PC-9 (cell line): ENCODE results near the gene TMEM179B. TPM values are rescaled to one million over a fixed set of nuclear protein-coding genes. Genes with fewer than 3 reads are reported as not detected.

ENCODE experiments used
- BruUV-seq: library from RNA; stranded (reverse); fragments of 400-500 nt; replicated peaks from 2 replicates; lab custom pipeline; 2021; lab: Mats Ljungman, UMichigan
- CTCF ChIA-PET: fragments of 300-600 bp; sonication (Branson Sonifier 250); formaldehyde crosslinking; loops from one replicate; lab custom pipeline; 2022; ENCODE audit warnings: antibody characterized with exemption; lab: Charles Lee
- POLR2A ChIA-PET: fragments of 300-600 bp; sonication (Branson Sonifier 250); formaldehyde crosslinking; loops from one replicate; lab custom pipeline; 2022; ENCODE audit warnings: antibody characterized with exemption; ENCODE audit not compliant: unreplicated experiment; lab: Charles Lee
- DNase-seq, 2 experiments: peaks; one replicate each; pipeline versions ENCODE4 v3.0.0 to v3.0.0-alpha.2; 2015 to 2022; ENCODE audit warnings: mixed read lengths in 1 of 2
- H2AFZ ChIP-seq: fragments of 200-600 bp; sonication (generic); 2 replicates; pipeline ENCODE4 v1.8.1; 2017; ENCODE audit warnings: antibody characterized with exemption
- H3F3A ChIP-seq: fragments of 200-600 bp; sonication (generic); 2 replicates; pipeline ENCODE4 v1.8.1; 2017; ENCODE audit warnings: antibody characterized with exemption, mild to moderate bottlenecking, low read depth; ENCODE audit not compliant: insufficient read depth
- H3K27ac ChIP-seq: fragments of 200-600 bp; sonication (generic); 2 replicates; pipeline ENCODE4 v1.6.1; 2016; ENCODE audit warnings: mixed run types
- H3K27me3 ChIP-seq: fragments of 200-600 bp; sonication (generic); 2 replicates; pipeline ENCODE4 v1.6.1; 2016; ENCODE audit warnings: low read depth, mixed run types; ENCODE audit not compliant: insufficient read depth
- H3K36me3 ChIP-seq: fragments of 200-600 bp; sonication (generic); 2 replicates; pipeline ENCODE4 v1.6.1; 2016; ENCODE audit warnings: low read depth, mixed run types
- H3K4me1 ChIP-seq: fragments of 200-600 bp; sonication (generic); replicated peaks from 2 replicates; pipeline ENCODE4 v1.6.1; 2016; ENCODE audit warnings: mixed run types; ENCODE audit not compliant: insufficient read depth
- H3K4me2 ChIP-seq: fragments of 200-600 bp; sonication (generic); 2 replicates; pipeline ENCODE4 v1.6.1; 2017; ENCODE audit warnings: mixed run types
- H3K4me3 ChIP-seq: fragments of 200-600 bp; sonication (generic); 2 replicates; pipeline ENCODE4 v1.6.1; 2016; ENCODE audit warnings: mixed run types
- H3K79me2 ChIP-seq: fragments of 200-600 bp; sonication (generic); 2 replicates; pipeline ENCODE4 v1.6.1; 2017; ENCODE audit warnings: low read depth, mixed run types
- H3K9me2 ChIP-seq: fragments of 200-600 bp; sonication (generic); 2 replicates; pipeline ENCODE4 v1.8.1; 2017; ENCODE audit warnings: mild to moderate bottlenecking; ENCODE audit not compliant: insufficient read depth
- H3K9me3 ChIP-seq: fragments of 200-600 bp; sonication (generic); 2 replicates; pipeline ENCODE4 v1.8.1; 2016; ENCODE audit warnings: low read depth; ENCODE audit not compliant: insufficient read depth
- H4K20me1 ChIP-seq: fragments of 200-600 bp; sonication (generic); 2 replicates; pipeline ENCODE4 v1.8.1; 2017; ENCODE audit not compliant: insufficient read depth
- EZH2 ChIP-seq: fragments of 200-600 bp; sonication (generic); IDR thresholded peaks from 2 replicates; pipeline ENCODE4 v1.8.0; 2017; ENCODE audit warnings: antibody characterized with exemption, low read depth
- intact Hi-C: fragments of 100-400 bp; cut with micrococcal nuclease; formaldehyde crosslinking; loops from one replicate; pipeline ENCODE4 v1.10.0; 2022; ENCODE audit not compliant: unreplicated experiment
- total RNA-seq: library from RNA; stranded (reverse); gene quantifications from 2 replicates; pipeline ENCODE4 v1.2.3, GENCODE V29; 2021
- TF ChIP-seq, protein P1 (sequence below): fragments of 200-600 bp; sonication (generic); conservative IDR thresholded peaks from 2 replicates; pipeline ENCODE4 v1.6.1; 2017; ENCODE audit warnings: mixed run types, antibody characterized with exemption, mild to moderate bottlenecking, moderate library complexity

The TMEM179B gene
- total RNA-seq, 1 experiment from 2014 or later, result 45.5 TPM

DNA sequence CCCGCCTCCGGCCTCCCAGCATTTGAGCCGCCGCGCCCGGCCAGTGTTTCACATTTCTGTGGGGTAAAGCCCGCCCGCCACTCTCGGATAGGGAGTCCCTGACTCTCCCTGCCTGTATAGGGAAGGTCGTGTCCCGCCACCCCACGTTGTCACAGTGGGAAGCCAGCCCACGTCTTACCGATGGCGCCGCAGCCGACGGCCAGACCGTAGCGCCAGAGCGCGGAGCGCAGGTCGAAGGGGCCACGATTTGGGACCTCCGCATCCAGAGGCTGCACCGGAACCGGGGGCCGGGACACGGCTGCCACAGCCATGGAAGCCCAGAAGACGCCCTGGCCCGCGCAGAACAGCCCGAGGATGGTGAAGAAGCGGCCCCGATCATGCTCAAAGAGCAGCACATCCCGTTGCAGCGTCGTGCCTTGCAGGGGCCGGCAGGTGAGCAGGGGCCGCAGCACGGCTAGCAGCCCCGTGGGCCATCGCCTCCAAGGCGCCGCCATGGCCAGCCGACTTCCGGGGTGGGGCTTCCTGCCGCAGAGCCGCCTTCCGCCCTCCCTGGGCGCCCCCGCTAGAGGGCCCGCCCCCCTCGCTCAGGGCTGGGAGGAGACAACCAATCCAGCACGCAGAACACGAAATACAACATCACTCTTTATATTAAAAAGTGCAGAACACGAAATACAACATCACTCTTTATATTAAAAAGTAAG lies 4.4 kb downstream of the TMEM179B start, which contains the start of gene TMEM223:
TMEM223 (minus strand) TSS at position 506 of the 701 bp plus-strand sequence; CDS start at position 494, 12 bp downstream.
- Histone ChIP-seq H4K20me1 (peaks cover 13% of the 10 kb centered on the region; the same call in 1 of the 2 replicates), H3K4me1 (peaks cover 28% of the 10 kb centered on the region), H3K36me3 (peaks cover 27% of the 10 kb centered on the region), H3K79me2 (peaks cover 43% of the 10 kb centered on the region), H2AFZ (peak within 1 kb of the TSS; percentile 86), H3K27ac (peak within 1 kb of the TSS; percentile 33), H3F3A (peaks cover 74% of the 10 kb centered on the region), H3K4me3 (peak within 1 kb of the TSS; percentile 93), H3K4me2 (peak within 1 kb of the TSS; percentile 92), H3K9me3 (no peaks in the 10 kb centered on the region), H3K9me2 (no peaks in the 10 kb centered on the region), H3K27me3 (no peaks in the 10 kb centered on the region)
- POLR2A ChIA-PET, result interaction anchor here (0.6 to 0.7 kb wide), 4 partner anchors 41 to 231 kb away, joined by 3 to 15 read pairs (median 8); no protein-coding TSS in a partner anchor
- CTCF ChIA-PET, result interaction anchor here (0.7 kb wide), 1 partner anchor 187 kb away, joined by 3 read pairs; no protein-coding TSS in a partner anchor
- peak; percentile 72 to 92 for DNase-seq
- intact Hi-C loops, result no loop called here
- BruUV-seq, result no TSS peak
- TF ChIP-seq, protein P1, sequence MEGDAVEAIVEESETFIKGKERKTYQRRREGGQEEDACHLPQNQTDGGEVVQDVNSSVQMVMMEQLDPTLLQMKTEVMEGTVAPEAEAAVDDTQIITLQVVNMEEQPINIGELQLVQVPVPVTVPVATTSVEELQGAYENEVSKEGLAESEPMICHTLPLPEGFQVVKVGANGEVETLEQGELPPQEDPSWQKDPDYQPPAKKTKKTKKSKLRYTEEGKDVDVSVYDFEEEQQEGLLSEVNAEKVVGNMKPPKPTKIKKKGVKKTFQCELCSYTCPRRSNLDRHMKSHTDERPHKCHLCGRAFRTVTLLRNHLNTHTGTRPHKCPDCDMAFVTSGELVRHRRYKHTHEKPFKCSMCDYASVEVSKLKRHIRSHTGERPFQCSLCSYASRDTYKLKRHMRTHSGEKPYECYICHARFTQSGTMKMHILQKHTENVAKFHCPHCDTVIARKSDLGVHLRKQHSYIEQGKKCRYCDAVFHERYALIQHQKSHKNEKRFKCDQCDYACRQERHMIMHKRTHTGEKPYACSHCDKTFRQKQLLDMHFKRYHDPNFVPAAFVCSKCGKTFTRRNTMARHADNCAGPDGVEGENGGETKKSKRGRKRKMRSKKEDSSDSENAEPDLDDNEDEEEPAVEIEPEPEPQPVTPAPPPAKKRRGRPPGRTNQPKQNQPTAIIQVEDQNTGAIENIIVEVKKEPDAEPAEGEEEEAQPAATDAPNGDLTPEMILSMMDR, result no peak; the same call in 1 of the 2 replicates
- no peak for TF ChIP-seq EZH2

DNA sequence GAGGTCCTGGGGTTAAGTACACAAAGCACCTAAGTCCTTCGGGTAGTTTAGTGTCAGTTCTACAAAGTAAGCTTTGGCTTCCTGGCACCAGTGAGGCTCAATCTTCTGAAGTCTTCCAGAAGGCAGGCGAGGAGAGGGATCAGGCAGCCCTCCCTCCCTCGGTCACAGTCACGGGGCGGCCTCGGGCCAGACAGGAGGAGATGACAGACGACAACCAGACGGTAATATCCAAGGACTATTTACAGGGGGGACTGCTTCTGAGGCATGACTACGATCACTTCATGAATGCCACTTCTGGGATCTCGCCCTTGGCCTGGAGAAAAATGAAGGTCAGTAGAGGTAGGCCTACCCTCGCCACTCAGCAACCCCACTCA lies 5.0 kb downstream of the TMEM179B start:
- ChIA-PET CTCF (interaction anchor here (0.7 kb wide), 1 partner anchor 186 kb away, joined by 3 read pairs; no protein-coding TSS in a partner anchor), POLR2A (interaction anchor here (0.6 kb wide), 1 partner anchor 58 kb away, joined by 13 read pairs; no protein-coding TSS in a partner anchor)
- Histone ChIP-seq H2AFZ (no peak overlapping the region; the same call in 1 of the 2 replicates), H3K4me1 (peaks cover 28% of the 10 kb centered on the region), H4K20me1 (peaks cover 13% of the 10 kb centered on the region; the same call in 1 of the 2 replicates), H3K9me2 (no peaks in the 10 kb centered on the region), H3K4me3 (peak overlapping the region; percentile 93; the same call in 1 of the 2 replicates), H3K9me3 (no peaks in the 10 kb centered on the region), H3F3A (peaks cover 68% of the 10 kb centered on the region), H3K27ac (peak overlapping the region; percentile 33), H3K4me2 (peak overlapping the region; percentile 92), H3K36me3 (peaks cover 28% of the 10 kb centered on the region), H3K27me3 (no peaks in the 10 kb centered on the region), H3K79me2 (peaks cover 43% of the 10 kb centered on the region)
- TF ChIP-seq EZH2, result no peak
- TF ChIP-seq, protein P1, result no peak; the same call in 1 of the 2 replicates
- no TSS peak for BruUV-seq
- intact Hi-C loops, result no loop called here
- peak in 1 of 2 experiments; percentile 25 for DNase-seq

DNA sequence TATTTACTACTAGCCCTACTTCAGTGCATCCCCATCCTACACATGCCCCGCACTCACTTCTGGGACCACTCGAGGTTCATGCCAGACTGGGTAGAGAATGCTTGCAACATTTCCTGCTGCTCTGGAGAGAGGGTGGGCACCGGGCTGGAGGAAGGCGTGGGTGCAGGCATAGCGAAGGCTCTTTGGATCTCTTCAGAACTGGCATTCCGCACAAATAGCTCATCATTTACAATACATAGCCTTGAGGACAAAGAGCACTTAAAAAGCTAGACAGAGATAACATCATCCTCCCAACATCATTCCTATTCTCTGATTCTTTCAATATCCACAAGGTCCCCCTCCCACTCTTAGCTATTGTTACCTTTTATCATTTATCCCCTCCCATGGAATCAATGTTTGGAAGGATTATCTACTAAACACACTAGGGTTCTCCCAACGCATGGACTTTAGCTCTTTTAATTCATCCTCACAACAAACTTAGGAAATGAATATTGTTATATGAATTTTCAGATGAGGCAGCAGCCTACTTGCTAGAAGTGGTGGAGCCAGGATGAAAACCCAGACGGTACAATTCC lies 7.1 kb downstream of the TMEM179B start:
- no peaks in the 10 kb centered on the region for H3K27me3 ChIP-seq

More for the DNA sequence above, 7.1 kb downstream of the TMEM179B start:
- no peak for TF ChIP-seq EZH2
- TF ChIP-seq, protein P1, result no peak
- no TSS peak for BruUV-seq
- H3K79me2 ChIP-seq, result peaks cover 25% of the 10 kb centered on the region
- no peaks in the 10 kb centered on the region for H3K9me3 ChIP-seq
- H3K4me2 ChIP-seq, result no peak overlapping the region
- H3K27ac ChIP-seq, result no peak overlapping the region
- peaks cover 50% of the 10 kb centered on the region for H3F3A ChIP-seq
- no peak overlapping the region for H3K4me3 ChIP-seq
- ChIA-PET POLR2A (interaction anchor here (0.5 to 1.0 kb wide), 2 partner anchors 47 to 63 kb away, joined by 4 to 5 read pairs; no protein-coding TSS in a partner anchor), CTCF (no interaction called here)
- H3K9me2 ChIP-seq, result no peaks in the 10 kb centered on the region
- H3K36me3 ChIP-seq, result peaks cover 37% of the 10 kb centered on the region
- no peak overlapping the region for H2AFZ ChIP-seq
- intact Hi-C loops, result no loop called here
- no peak for DNase-seq
- peaks cover 19% of the 10 kb centered on the region for H3K4me1 ChIP-seq
- H4K20me1 ChIP-seq, result peaks cover 13% of the 10 kb centered on the region; the same call in 1 of the 2 replicates
